ENCODE data around the gene XPO5. TPM values are rescaled to one million over a fixed set of nuclear protein-coding genes. Genes with fewer than 3 reads are reported as not detected.

XPO5 gene
- total and polyA plus RNA-seq, 7 donors = 3.0 to 53.7 (median 13.7) TPM

DNA sequence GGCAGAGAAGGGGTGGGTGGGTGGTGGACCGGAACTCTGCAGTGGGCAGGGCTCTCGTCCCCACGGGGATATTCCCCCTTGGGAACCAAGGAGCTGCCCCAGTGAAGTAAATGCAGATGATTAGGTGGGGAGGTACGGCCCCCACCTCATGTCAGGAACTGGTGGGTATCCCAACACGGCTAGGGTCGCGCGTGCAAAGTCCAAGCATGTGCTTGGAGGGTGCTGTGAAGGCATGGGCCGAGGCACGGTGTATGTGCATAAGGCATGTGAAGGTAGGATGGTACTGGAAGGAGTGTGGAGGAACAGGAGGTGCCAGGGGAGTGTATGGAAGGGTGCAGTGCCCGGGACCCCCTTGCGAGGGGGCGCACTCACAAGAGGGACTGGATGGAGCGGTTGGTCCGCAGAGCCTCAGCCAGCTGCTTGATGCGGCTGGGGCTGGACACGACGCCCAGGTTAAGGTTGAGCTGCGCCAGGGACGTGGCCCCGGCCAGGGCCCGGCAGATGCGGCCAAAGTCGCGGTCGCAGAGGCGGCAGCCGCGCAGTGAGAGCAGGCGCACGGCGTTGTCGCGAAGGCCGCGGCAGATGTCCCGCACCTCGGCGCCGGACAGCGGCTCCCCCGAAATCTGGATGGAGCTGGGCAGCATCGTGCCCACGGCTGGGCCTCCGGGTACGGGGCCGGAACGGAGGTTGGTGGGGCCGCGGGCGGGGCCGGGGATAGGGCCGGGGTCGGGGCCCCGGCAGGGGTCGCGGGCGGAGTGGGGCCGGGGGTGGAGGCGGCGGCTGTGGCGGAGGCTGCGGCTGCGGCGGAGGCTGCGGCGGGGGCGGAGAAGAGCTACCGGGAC is 66.5 kb downstream of the XPO5 start:
- no peaks in the 10 kb centered on the region for H3K9me3 ChIP-seq
- WGBS, 2 donors = 5 to 9% methylated on average over 69 of the region's 69 CpGs
- no peak for DNase-seq
- no peak for TF ChIP-seq CTCF (IDR thresholded peaks at IDR 0.05)
- TF ChIP-seq EP300 (IDR thresholded peaks at IDR 0.05) = no peak
- no peak for TF ChIP-seq POLR2AphosphoS5 (IDR thresholded peaks at IDR 0.05)
- no peak for TF ChIP-seq POLR2A (IDR thresholded peaks at IDR 0.05)
- peaks cover 24 to 52% (median 38%) of the 10 kb centered on the region in 4 donors for H3K36me3 ChIP-seq
- peaks cover 0 to 14% (median 0%) of the 10 kb centered on the region in 3 donors for H3K27me3 ChIP-seq
- H3K4me1 ChIP-seq = peaks cover 0 to 30% (median 25%) of the 10 kb centered on the region in 4 donors
- H3K27ac ChIP-seq = peak overlapping the region; percentile 63 to 71 (median 64)
- peak overlapping the region; percentile 50 to 86 (median 73) for H3K4me3 ChIP-seq
- intact Hi-C loops (cut with DNase I) = loop anchor here (5.0 kb wide), 3 partner anchors 142 to 282 kb away; partner anchors contain the start of genes DNPH1 and ZNF318

GRCh38 chr6:43508481-43509141 is 67.2 kb downstream of the XPO5 start:
- peaks cover 20 to 52% (median 38%) of the 10 kb centered on the region in 4 donors for H3K36me3 ChIP-seq
- no peak overlapping the region for H3K4me3 ChIP-seq
- WGBS, 2 donors = 55 to 75% methylated on average over 8 of the region's 8 CpGs
- peaks cover 0 to 25% (median 22%) of the 10 kb centered on the region in 4 donors for H3K4me1 ChIP-seq
- TF ChIP-seq POLR2A (IDR thresholded peaks at IDR 0.05) (no peak), EP300 (IDR thresholded peaks at IDR 0.05) (no peak), CTCF (IDR thresholded peaks at IDR 0.05) (no peak), POLR2AphosphoS5 (IDR thresholded peaks at IDR 0.05) (no peak)
- H3K9me3 ChIP-seq = no peaks in the 10 kb centered on the region
- intact Hi-C loops (cut with DNase I) = loop anchor here (5.0 kb wide), 3 partner anchors 141 to 281 kb away; partner anchors contain the start of genes DNPH1 and ZNF318
- no peak overlapping the region for H3K27ac ChIP-seq
- DNase-seq = no peak
- H3K27me3 ChIP-seq = peaks cover 0 to 14% (median 0%) of the 10 kb centered on the region in 3 donors

GRCh38 chr6:43506667-43507471 is 69.0 kb downstream of the XPO5 start:
- WGBS, 2 donors = 20 to 30% methylated on average over 14 of the region's 14 CpGs
- Histone ChIP-seq H3K4me1 (peaks cover 0 to 25% (median 22%) of the 10 kb centered on the region in 4 donors), H3K36me3 (peaks cover 18 to 52% (median 39%) of the 10 kb centered on the region in 4 donors), H3K4me3 (no peak overlapping the region), H3K27ac (peak overlapping the region in 1 of 4 donors; percentile 26), H3K9me3 (no peaks in the 10 kb centered on the region), H3K27me3 (peaks cover 0 to 14% (median 0%) of the 10 kb centered on the region in 3 donors)
- intact Hi-C loops (cut with DNase I) = loop anchor here (1.0 to 5.0 kb wide), 5 partner anchors 30 to 280 kb away; partner anchors contain the start of genes DNPH1, TJAP1 and ZNF318
- peak; percentile 89 for DNase-seq
- no peak for TF ChIP-seq EP300 (IDR thresholded peaks at IDR 0.05)
- no peak for TF ChIP-seq POLR2A (IDR thresholded peaks at IDR 0.05)
- no peak for TF ChIP-seq POLR2AphosphoS5 (IDR thresholded peaks at IDR 0.05)
- TF ChIP-seq CTCF (IDR thresholded peaks at IDR 0.05) = peak; percentile 79 to 97 (median 92)

DNA sequence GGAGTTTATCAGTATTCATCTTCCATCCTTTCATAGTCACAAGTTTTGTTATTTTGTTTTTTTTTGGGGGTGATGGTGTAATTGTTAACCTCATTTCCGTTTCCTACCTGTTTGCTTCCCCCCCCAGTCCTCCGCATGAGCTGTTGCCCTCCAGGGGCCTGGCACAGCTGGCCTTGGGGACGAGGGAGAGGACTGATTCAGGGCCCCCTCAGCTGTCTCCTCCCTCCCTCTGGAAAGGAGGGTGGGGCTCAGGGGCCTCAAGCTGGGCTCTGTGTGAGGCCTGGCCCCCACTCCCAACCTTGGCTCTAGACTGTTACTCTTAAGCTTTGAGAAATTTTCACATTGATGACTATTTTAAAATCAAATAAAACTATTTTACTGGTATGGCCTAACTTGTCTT is 69.7 kb downstream of the XPO5 start:
- intact Hi-C loops (cut with DNase I) = loop anchor here (1.0 to 5.0 kb wide), 5 partner anchors 29 to 279 kb away; partner anchors contain the start of genes DNPH1, TJAP1 and ZNF318
- H3K36me3 ChIP-seq = peaks cover 16 to 50% (median 37%) of the 10 kb centered on the region in 4 donors
- TF ChIP-seq CTCF (IDR thresholded peaks at IDR 0.05) (no peak), EP300 (IDR thresholded peaks at IDR 0.05) (no peak), POLR2AphosphoS5 (IDR thresholded peaks at IDR 0.05) (no peak), POLR2A (IDR thresholded peaks at IDR 0.05) (no peak)
- peaks cover 0 to 25% (median 22%) of the 10 kb centered on the region in 4 donors for H3K4me1 ChIP-seq
- no peak for DNase-seq
- H3K9me3 ChIP-seq = no peaks in the 10 kb centered on the region
- WGBS, 2 donors = 91 to 92% methylated on average over 3 of the region's 3 CpGs
- peaks cover 0 to 14% (median 0%) of the 10 kb centered on the region in 3 donors for H3K27me3 ChIP-seq
- H3K4me3 ChIP-seq = no peak overlapping the region
- peak overlapping the region in 1 of 4 donors; percentile 26 for H3K27ac ChIP-seq

Data from sigmoid colon (tissue), 7 donors.